DOHH2 (cell line): ENCODE measurements around the gene CTCF.

ENCODE experiments used
- H3F3A ChIP-seq: fragments of 200-600 bp; sonication (generic), shearing (Covaris generic); 2 replicates; pipeline ENCODE4 v1.6.0; 2016; ENCODE audit warnings: antibody characterized with exemption, mild to moderate bottlenecking; ENCODE audit not compliant: control insufficient read depth, insufficient read depth
- H3K27ac ChIP-seq: fragments of 200-600 bp; sonication (generic); 2 replicates; pipeline ENCODE4 v1.5.1; 2014; ENCODE audit warnings: low read depth, mild to moderate bottlenecking, low read length, moderate library complexity
- H3K27me3 ChIP-seq: fragments of 200-600 bp; sonication (generic); 2 replicates; pipeline ENCODE4 v1.6.1; 2014; ENCODE audit warnings: mild to moderate bottlenecking, low read length, mixed read lengths; ENCODE audit not compliant: control insufficient read depth
- H3K36me3 ChIP-seq: fragments of 200-600 bp; sonication (generic); 2 replicates; pipeline ENCODE4 v1.6.1; 2014; ENCODE audit warnings: mild to moderate bottlenecking, low read length, moderate library complexity, mixed read lengths; ENCODE audit not compliant: control insufficient read depth
- H3K4me1 ChIP-seq: fragments of 200-600 bp; sonication (generic); 2 replicates; pipeline ENCODE4 v1.6.1; 2014; ENCODE audit warnings: mild to moderate bottlenecking, low read length, mixed read lengths; ENCODE audit not compliant: control insufficient read depth
- H3K4me2 ChIP-seq: fragments of 200-600 bp; sonication (generic); 2 replicates; pipeline ENCODE4 v1.6.0; 2014; ENCODE audit warnings: mild to moderate bottlenecking, low read length, moderate library complexity
- H3K4me3 ChIP-seq: fragments of 200-600 bp; sonication (generic); 2 replicates; pipeline ENCODE4 v1.5.1; 2014; ENCODE audit warnings: mild to moderate bottlenecking, low read length, mixed read lengths
- H3K79me2 ChIP-seq: fragments of 200-600 bp; sonication (generic); 2 replicates; pipeline ENCODE4 v1.6.1; 2014; ENCODE audit warnings: mild to moderate bottlenecking, low read length, mixed read lengths; ENCODE audit not compliant: control insufficient read depth
- H3K9me2 ChIP-seq: fragments of 200-600 bp; sonication (generic); replicated peaks from 2 replicates; pipeline ENCODE4 v1.6.1; 2014; ENCODE audit warnings: mild to moderate bottlenecking, low read length, mixed read lengths; ENCODE audit not compliant: control insufficient read depth
- H3K9me3 ChIP-seq: fragments of 200-600 bp; sonication (generic); 2 replicates; pipeline ENCODE4 v1.6.1; 2014; ENCODE audit warnings: antibody characterized with exemption, low read length, mixed read lengths; ENCODE audit not compliant: control insufficient read depth, insufficient read depth
- H4K20me1 ChIP-seq: fragments of 200-600 bp; sonication (generic); 2 replicates; pipeline ENCODE4 v1.6.0; 2014; ENCODE audit warnings: low read depth, mild to moderate bottlenecking, antibody characterized with exemption, low read length, moderate library complexity; ENCODE audit not compliant: control insufficient read depth, insufficient read depth
- EZH2phosphoT487 ChIP-seq: fragments of 200-600 bp; sonication (generic); IDR thresholded peaks from 2 replicates; pipeline ENCODE4 v1.6.1; 2017; ENCODE audit warnings: borderline replicate concordance, mild to moderate bottlenecking, antibody characterized with exemption, low read length, moderate library complexity, mixed read lengths
- TF ChIP-seq, protein P1 (sequence below): fragments of 200-600 bp; sonication (generic); IDR thresholded peaks from one replicate; pipeline ENCODE4 v1.5.1; 2014; ENCODE audit warnings: antibody characterized with exemption, mild to moderate bottlenecking, low read depth, low read length; ENCODE audit not compliant: poor library complexity, severe bottlenecking

Gene CTCF

DNA sequence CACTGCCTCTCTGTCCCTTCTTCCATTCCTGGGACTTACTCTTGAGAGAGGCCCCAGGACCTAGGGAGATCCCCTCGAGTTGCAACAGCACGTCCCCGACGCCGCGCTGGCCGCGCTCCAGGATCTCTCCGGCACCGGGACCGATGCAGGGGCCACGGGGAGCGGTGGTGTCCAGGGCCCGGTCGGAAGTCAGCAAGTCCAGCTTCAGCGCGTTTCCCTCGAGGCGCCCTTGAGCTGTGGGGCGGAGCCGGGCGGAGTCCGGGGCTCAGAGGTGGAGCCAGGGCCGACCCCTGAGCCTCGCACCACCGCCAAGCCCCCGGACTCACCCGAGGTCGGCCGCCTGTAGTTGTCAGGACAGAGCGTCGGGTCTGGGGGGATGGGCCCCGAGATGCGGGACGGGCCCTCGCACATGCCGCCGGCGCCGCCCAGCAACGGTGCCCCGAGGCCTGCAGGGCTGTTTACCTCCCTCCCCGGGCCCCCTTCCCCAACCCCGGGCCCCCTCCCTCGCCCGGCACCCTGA is 103.8 kb downstream of the CTCF start:
- Histone ChIP-seq H3K4me3 (peak overlapping the region; percentile 90), H4K20me1 (no peaks in the 10 kb centered on the region), H3K27me3 (no peaks in the 10 kb centered on the region), H3K27ac (no peak overlapping the region), H3K36me3 (peaks cover 14% of the 10 kb centered on the region), H3K9me3 (no peaks in the 10 kb centered on the region), H3K9me2 (no peaks in the 10 kb centered on the region), H3K4me2 (peak overlapping the region; percentile 99), H3K79me2 (peaks cover 6% of the 10 kb centered on the region), H3F3A (0 out of 2 replicates have a peak, but pooled peaks cover 2% of the 10 kb centered on the region), H3K4me1 (peaks cover 50% of the 10 kb centered on the region)
- no peak for TF ChIP-seq EZH2phosphoT487
- TF ChIP-seq, protein P1, sequence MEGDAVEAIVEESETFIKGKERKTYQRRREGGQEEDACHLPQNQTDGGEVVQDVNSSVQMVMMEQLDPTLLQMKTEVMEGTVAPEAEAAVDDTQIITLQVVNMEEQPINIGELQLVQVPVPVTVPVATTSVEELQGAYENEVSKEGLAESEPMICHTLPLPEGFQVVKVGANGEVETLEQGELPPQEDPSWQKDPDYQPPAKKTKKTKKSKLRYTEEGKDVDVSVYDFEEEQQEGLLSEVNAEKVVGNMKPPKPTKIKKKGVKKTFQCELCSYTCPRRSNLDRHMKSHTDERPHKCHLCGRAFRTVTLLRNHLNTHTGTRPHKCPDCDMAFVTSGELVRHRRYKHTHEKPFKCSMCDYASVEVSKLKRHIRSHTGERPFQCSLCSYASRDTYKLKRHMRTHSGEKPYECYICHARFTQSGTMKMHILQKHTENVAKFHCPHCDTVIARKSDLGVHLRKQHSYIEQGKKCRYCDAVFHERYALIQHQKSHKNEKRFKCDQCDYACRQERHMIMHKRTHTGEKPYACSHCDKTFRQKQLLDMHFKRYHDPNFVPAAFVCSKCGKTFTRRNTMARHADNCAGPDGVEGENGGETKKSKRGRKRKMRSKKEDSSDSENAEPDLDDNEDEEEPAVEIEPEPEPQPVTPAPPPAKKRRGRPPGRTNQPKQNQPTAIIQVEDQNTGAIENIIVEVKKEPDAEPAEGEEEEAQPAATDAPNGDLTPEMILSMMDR = no peak

DNA sequence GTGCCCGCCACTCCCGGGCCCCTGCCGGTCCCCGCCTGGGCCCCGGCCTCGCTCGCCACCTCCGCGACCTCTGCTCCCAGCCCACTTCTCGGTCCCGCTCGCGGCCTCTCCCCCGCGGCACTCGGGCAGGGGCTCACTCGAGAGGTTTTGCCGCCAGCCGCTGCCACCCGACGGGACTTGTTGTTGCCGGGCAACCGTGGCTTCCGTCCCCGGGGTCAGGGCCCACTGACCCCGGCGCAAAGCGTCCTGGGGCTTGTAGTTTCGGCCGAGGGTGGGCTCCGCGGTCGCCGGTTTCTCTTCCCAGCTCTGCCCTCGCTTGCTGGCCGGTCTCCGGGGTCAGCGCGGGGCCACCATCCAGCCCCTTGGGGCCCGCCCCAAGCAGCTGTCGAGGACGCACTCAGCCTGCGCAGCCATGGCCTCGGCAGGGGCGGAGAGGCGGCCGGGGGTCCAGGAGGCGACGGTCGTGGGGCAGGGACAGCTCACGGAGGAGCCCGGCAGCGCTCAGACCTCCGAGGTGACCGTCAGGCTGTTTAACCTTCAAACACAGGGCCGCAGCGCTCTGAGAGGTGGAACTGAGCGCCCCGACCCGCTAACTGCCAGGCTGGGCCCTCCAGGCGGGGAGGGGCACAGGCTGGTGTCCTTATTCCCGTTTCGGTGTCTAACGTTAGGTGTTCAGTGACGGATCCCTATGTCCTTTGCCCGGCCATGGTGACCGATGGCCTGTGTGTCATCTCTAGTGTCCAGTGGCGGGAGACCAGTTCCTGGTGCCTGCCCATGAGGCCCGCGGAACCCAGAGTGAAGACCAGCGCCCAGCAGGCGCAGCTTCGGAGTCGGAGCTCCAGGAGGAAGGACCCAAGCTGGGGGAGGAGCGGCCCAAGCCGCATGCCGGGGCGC is 104.5 kb downstream of the CTCF start, which contains the start of the genes C16orf86 and ENKD1:
Gene C16orf86 (plus strand): TSS at position 256 of the 894 bp plus-strand sequence. CDS start 157 bp downstream, at position 413.
Gene ENKD1 (minus strand): TSS at position 192 of the 894 bp plus-strand sequence. CDS start 308 bp downstream, outside the sequence.
- Histone ChIP-seq H3K4me2 (peak within 1 kb of the TSS; percentile 99), H3K4me3 (peak within 1 kb of the TSS; percentile 90), H3K36me3 (peaks cover 14% of the 10 kb centered on the region), H4K20me1 (no peaks in the 10 kb centered on the region), H3K27ac (peak within 1 kb of the TSS; percentile 42), H3F3A (0 out of 2 replicates have a peak, but pooled peaks cover 2% of the 10 kb centered on the region), H3K27me3 (no peaks in the 10 kb centered on the region), H3K4me1 (peaks cover 43% of the 10 kb centered on the region), H3K9me3 (no peaks in the 10 kb centered on the region), H3K9me2 (no peaks in the 10 kb centered on the region), H3K79me2 (no peaks in the 10 kb centered on the region; the same call in 1 of the 2 replicates)
- TF ChIP-seq EZH2phosphoT487 = no peak
- TF ChIP-seq, protein P1 = no peak

DNA sequence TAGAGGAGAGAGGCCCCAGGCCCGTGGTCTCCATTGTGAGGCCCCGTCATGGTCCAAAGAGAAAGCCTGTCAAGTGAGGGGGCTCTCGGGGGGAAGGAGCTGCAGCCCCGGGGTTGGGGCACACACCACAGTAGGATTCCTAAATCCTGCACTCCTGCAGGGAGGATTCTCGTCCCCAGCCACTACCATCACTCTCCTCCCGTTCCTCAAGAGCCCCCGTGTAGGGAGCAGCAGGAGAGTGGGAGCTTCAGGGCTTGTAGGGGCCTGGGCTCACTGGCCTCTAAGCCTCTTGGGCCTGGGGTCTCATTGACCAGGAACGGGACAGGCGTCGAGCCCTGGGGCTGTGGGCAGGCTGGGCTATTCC is 105.1 kb downstream of the CTCF start:
- Histone ChIP-seq H3K27ac (peak overlapping the region; percentile 42), H3K4me3 (peak overlapping the region; percentile 90), H3K79me2 (no peaks in the 10 kb centered on the region), H3K4me2 (peak overlapping the region; percentile 99), H3K9me3 (no peaks in the 10 kb centered on the region), H3K36me3 (peaks cover 7% of the 10 kb centered on the region; the same call in 1 of the 2 replicates), H4K20me1 (no peaks in the 10 kb centered on the region), H3K9me2 (no peaks in the 10 kb centered on the region), H3F3A (0 out of 2 replicates have a peak, but pooled peaks cover 2% of the 10 kb centered on the region), H3K4me1 (peaks cover 40% of the 10 kb centered on the region), H3K27me3 (no peaks in the 10 kb centered on the region)
- TF ChIP-seq EZH2phosphoT487 = no peak
- TF ChIP-seq, protein P1 = no peak
